RPMI8226 (cell line): ENCODE data around the gene APOL3.
"Not testable (repeated sequence)": the region's sequence is repeated elsewhere in the genome, so short reads cannot be mapped to it uniquely, and the experiment has no call there.

ENCODE experiments used
- DNase-seq: peaks from one replicate; pipeline ENCODE4 v3.0.0-alpha.2; 2015

APOL3 gene

GRCh38 chr22:36099561-36099960 lies 61.0 kb downstream of the APOL3 start:
- not testable (repeated sequence) for DNase-seq

GRCh38 chr22:36097880-36098279 lies 62.7 kb downstream of the APOL3 start:
- DNase-seq, result no peak

- not testable (repeated sequence) for DNase-seq
Observed at GRCh38 chr22:36090772-36091171, 69.8 kb downstream of the APOL3 start.
